GM12864 (cell line): Measurements from ENCODE around the gene OPA1.

ENCODE experiments used
- DNase-seq: peaks from one replicate; pipeline ENCODE4 v3.0.0-alpha.2; 2011; ENCODE audit warnings: low read depth
- H3K4me3 ChIP-seq: 2 replicates; pipeline ENCODE4 v1.5.1; 2011; ENCODE audit warnings: mild to moderate bottlenecking, low read depth, low read length, control low read depth
- TF ChIP-seq, protein P1 (sequence below): IDR thresholded peaks from 2 replicates; pipeline ENCODE4 v1.5.1; 2011; ENCODE audit warnings: low read depth, mild to moderate bottlenecking, moderate library complexity, low read length, control low read depth, inconsistent platforms; ENCODE audit errors: missing control alignments

Gene OPA1

DNA sequence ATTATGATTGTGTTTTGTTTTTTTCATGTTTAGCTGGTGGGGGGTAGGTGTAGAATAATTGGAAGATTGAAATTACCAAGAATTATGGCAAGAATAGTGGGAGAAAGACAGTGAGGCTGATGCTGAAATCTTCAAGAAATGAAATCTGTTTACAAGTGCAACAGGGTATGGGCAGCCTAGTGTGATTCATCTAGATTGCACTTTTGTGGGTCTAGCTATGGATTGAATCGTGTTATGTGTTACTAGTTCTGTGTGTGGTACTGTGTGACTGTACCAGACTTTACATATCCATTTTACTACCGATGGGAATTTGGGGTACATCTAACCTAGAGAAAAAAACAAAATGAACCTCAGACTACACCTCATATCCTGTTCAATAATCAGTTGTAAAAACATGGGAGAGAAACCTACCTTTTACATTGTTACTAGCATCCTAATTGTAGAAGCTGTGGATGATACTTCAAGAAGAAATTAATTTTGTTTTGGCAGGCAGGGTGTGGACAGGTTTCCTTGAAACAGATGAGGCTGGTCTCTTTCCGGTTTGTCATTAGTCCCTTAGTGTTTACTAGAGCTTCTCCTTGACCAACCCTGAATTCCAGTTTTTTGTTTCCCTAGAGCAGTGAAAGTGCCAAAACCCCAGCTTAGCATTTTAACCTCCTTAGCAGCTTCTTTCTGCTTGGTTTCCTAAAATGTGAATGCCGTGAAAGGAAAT, 47.9 kb downstream of the OPA1 start:
- DNase-seq = no peak

DNA sequence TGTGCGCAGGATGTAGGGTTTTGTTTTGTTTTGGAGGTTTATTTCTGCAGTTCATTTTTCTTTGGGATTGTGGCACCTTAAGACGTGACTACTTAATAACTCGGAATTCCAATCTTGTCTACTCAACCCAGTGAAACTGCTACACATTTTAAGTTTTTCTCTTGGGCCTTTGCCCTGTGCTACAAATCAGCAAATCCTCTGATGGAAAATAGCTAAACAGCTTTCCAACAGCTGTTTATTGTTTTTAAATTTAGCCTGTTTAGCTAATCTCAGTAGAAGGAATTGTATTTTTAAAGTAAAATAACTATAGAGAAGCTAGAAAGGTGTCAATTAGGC, 48.4 kb downstream of the OPA1 start:
- TF ChIP-seq, protein P1, sequence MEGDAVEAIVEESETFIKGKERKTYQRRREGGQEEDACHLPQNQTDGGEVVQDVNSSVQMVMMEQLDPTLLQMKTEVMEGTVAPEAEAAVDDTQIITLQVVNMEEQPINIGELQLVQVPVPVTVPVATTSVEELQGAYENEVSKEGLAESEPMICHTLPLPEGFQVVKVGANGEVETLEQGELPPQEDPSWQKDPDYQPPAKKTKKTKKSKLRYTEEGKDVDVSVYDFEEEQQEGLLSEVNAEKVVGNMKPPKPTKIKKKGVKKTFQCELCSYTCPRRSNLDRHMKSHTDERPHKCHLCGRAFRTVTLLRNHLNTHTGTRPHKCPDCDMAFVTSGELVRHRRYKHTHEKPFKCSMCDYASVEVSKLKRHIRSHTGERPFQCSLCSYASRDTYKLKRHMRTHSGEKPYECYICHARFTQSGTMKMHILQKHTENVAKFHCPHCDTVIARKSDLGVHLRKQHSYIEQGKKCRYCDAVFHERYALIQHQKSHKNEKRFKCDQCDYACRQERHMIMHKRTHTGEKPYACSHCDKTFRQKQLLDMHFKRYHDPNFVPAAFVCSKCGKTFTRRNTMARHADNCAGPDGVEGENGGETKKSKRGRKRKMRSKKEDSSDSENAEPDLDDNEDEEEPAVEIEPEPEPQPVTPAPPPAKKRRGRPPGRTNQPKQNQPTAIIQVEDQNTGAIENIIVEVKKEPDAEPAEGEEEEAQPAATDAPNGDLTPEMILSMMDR = no peak
- H3K4me3 ChIP-seq = no peak overlapping the region
- no peak for DNase-seq

More for the DNA sequence above, 47.9 kb downstream of the OPA1 start:
- no peak overlapping the region for H3K4me3 ChIP-seq
- TF ChIP-seq, protein P1 = no peak

DNA sequence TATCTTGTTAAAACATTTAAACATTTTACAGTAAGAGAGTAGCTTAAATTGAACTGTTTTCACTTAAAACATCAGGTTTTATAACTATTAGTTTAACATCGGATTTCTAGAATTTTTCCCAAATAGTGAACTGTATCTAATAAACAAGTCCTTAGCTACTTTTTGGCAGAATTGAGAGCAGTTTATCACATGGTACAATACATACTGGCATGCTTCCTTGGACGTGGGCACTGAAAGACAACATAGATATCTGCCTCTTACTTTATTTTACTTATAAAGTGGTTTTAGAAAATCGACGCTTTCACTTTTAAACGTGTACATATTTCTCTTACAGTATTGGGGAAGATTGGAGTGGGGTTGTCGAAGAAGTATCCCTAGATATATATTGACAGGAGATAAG, 52.8 kb downstream of the OPA1 start:
- no peak for DNase-seq
- TF ChIP-seq, protein P1 = no peak
- no peak overlapping the region for H3K4me3 ChIP-seq

DNA sequence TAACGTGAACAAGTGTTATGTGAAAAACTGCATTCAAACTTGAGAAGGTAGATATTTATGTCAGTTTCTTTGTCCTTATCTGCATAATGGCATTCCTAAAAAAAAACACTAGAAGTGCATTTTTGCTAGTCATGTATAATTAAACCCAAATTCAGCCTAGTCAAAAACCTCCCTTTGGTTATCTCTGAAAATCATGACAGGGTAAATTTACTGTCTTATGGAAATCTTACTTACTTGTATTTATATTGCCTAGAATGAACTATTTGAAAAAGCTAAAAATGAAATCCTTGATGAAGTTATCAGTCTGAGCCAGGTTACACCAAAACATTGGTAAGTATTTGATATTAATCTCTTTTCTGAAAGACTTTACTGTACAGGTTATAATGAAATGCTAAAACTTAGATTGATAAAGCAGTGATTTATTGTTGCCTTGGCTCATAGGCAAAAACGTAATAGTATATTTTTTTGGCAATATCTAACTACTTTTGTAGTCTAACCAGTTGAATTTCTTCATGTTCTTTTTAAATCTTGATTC, 55.6 kb downstream of the OPA1 start:
- no peak overlapping the region for H3K4me3 ChIP-seq
- TF ChIP-seq, protein P1 = no peak
- no peak for DNase-seq

DNA sequence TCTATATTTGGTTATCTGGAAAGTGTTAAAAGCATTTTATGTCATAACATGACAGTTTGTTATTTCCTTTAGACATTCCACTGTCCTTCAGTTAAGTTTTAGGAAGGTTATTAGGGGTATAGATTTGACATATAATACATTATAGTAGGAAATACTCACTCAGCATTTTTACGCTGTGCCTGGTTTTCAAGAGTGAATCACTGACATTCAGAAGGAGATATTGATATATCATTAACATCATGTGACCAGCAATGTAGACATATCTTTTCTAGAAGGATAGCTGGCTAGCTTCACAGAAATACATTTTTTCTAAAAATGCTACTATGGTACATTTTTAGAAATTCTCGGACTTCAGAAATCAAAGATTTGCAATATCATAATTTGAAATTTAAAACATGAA, 57.6 kb downstream of the OPA1 start:
- TF ChIP-seq, protein P1 = no peak
- no peak for DNase-seq
- no peak overlapping the region for H3K4me3 ChIP-seq

DNA sequence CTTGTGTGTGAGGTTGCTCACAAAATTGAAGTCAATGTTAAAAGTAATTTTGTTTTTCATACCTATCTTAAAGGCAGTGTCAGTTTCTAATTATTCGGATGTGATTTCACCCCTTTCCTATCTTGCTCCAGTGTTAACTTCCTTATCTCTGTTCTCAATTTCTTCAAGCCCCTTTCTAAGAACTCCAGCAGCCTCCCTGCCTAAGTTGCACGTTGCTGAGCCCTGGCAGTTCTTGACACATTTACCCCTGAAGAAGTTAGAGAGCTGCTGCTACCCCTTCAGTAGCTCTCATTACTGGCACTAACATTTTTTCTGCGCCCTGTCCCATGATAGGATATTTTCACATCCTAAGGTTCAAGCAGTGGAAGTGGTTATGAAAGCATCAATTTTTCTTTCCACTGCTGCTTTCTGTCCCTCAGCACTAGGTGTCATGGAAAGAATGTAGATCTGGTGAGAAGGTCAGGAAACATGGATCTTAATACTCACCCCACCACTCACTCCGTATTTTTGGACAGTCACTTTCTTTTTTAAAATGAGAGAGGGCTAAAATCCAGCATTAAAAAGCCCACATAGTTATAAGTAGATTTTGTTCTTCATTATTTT, 62.9 kb downstream of the OPA1 start:
- TF ChIP-seq, protein P1 = no peak
- no peak for DNase-seq
- H3K4me3 ChIP-seq = no peak overlapping the region
